Prostate gland (tissue), 2 donors: Measurements from ENCODE around the gene ASCL5.

Experiments
- POLR2A ChIP-seq: fragments of 450-650 bp; IDR thresholded peaks from one replicate; pipeline ENCODE4 v1.6.1; 2016; ENCODE audit warnings: antibody characterized with exemption, mild to moderate bottlenecking
- POLR2AphosphoS5 ChIP-seq: sonication (generic); formaldehyde crosslinking; IDR thresholded peaks from one replicate; pipeline ENCODE4 v1.6.1; 2017; ENCODE audit warnings: antibody characterized with exemption
- TF ChIP-seq, protein P1 (sequence below), 4 experiments: fragments of 200-600 bp in 2 of 4; fragments of 450-650 bp in 2 of 4; sonication (generic) in 2 of 4; IDR thresholded peaks; 1 replicate in 3 of 4; 2 replicates in 1 of 4; pipeline ENCODE4 v1.5.1; 2016 to 2019; ENCODE audit warnings: antibody characterized with exemption in 4 of 4, mild to moderate bottlenecking in 2 of 4, moderate library complexity in 2 of 4

DNA sequence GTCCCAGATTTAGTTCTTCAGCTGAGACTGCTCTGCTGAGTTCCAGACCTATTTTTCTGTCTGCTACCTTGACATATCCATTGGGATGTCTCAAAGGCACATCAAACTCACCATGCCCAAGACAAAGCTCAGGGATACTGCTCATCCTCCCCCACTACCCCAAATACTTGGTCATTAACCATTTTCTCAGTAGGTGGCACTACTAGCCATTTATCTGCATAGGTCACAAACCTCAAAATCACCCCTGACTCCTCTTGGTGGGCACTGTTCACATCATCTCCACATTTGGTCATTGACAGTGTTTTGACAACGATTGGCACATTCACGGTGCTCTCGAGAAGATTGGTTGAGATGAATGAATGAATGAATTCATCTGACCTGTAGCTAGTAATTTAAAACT is 46.8 kb downstream of the ASCL5 start:
- no peak for TF ChIP-seq POLR2A
- TF ChIP-seq, protein P1, sequence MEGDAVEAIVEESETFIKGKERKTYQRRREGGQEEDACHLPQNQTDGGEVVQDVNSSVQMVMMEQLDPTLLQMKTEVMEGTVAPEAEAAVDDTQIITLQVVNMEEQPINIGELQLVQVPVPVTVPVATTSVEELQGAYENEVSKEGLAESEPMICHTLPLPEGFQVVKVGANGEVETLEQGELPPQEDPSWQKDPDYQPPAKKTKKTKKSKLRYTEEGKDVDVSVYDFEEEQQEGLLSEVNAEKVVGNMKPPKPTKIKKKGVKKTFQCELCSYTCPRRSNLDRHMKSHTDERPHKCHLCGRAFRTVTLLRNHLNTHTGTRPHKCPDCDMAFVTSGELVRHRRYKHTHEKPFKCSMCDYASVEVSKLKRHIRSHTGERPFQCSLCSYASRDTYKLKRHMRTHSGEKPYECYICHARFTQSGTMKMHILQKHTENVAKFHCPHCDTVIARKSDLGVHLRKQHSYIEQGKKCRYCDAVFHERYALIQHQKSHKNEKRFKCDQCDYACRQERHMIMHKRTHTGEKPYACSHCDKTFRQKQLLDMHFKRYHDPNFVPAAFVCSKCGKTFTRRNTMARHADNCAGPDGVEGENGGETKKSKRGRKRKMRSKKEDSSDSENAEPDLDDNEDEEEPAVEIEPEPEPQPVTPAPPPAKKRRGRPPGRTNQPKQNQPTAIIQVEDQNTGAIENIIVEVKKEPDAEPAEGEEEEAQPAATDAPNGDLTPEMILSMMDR (IDR thresholded peaks at IDR 0.05): no peak
- TF ChIP-seq POLR2AphosphoS5: no peak
